ENCODE results near the gene PHKA2. TPM values are rescaled to one million over a fixed set of nuclear protein-coding genes. Genes with fewer than 3 reads are reported as not detected.
"Not testable (repeated sequence)": the region's sequence is repeated elsewhere in the genome, so short reads cannot be mapped to it uniquely, and the experiment has no call there.

The PHKA2 gene
- 46.3 TPM for total RNA-seq
- long read RNA-seq, full-length matches to known transcripts: 13 of 38 reads
- long read RNA-seq, partial matches to known transcripts: 9 of 38 reads
- long read RNA-seq, other reads (novel, unspliced or antisense): 16 of 38 reads

GRCh38 chrX:18983666-18984380, at the start of gene PHKA2:
Gene PHKA2, minus strand, starts transcription at chrX:18984114. Its CDS starts 182 bp downstream, at chrX:18983932.
- intact Hi-C loops (cut with DNase I): loop anchor here (5.0 kb wide), 1 partner anchor 358 kb away; the partner anchor contains the start of gene PDHA1
- DNase-seq (ENCODE audit: missing footprints) (peak; percentile 86), ATAC-seq (peak; percentile 79)

- intact Hi-C loops (cut with DNase I): no loop called here
- DNase-seq (ENCODE audit: missing footprints) (no peak), ATAC-seq (no peak)
Observed at GRCh38 chrX:19030805-19031204, 46.9 kb upstream of the PHKA2 start.

- intact Hi-C loops (cut with DNase I): no loop called here
- DNase-seq (ENCODE audit: missing footprints): no peak
- ATAC-seq: no peak
Observed at GRCh38 chrX:19028560-19028959, 44.6 kb upstream of the PHKA2 start.

GRCh38 chrX:19024366-19024765, 40.5 kb upstream of the PHKA2 start:
- ATAC-seq: no peak
- no peak for DNase-seq (ENCODE audit: missing footprints)
- intact Hi-C loops (cut with DNase I): no loop called here

- intact Hi-C loops (cut with DNase I): loop anchor here (10.0 kb wide), 1 partner anchor 315 kb away; no protein-coding TSS in a partner anchor
- DNase-seq (ENCODE audit: missing footprints) (no peak), ATAC-seq (no peak)
Observed at GRCh38 chrX:19019996-19020395, 36.1 kb upstream of the PHKA2 start.

- no peak for ATAC-seq
- intact Hi-C loops (cut with DNase I): loop anchor here (10.0 kb wide), 1 partner anchor 318 kb away; no protein-coding TSS in a partner anchor
Observed at GRCh38 chrX:19017271-19017670, 33.4 kb upstream of the PHKA2 start.

GRCh38 chrX:19016614-19017013, 32.7 kb upstream of the PHKA2 start:
- not testable (repeated sequence) for DNase-seq (ENCODE audit: missing footprints); ATAC-seq
- intact Hi-C loops (cut with DNase I): loop anchor here (10.0 kb wide), 1 partner anchor 318 kb away; no protein-coding TSS in a partner anchor

More at GRCh38 chrX:19017271-19017670, 33.4 kb upstream of the PHKA2 start:
- DNase-seq (ENCODE audit: missing footprints): no peak

GRCh38 chrX:19007868-19008267, 24.0 kb upstream of the PHKA2 start:
- intact Hi-C loops (cut with DNase I): no loop called here
- ATAC-seq: no peak
- DNase-seq (ENCODE audit: missing footprints): no peak

- ATAC-seq: no peak
- intact Hi-C loops (cut with DNase I): no loop called here
- DNase-seq (ENCODE audit: missing footprints): no peak
Observed at GRCh38 chrX:19007011-19007410, 23.1 kb upstream of the PHKA2 start.

GRCh38 chrX:19005909-19006308, 22.0 kb upstream of the PHKA2 start:
- intact Hi-C loops (cut with DNase I): no loop called here
- DNase-seq (ENCODE audit: missing footprints) (no peak), ATAC-seq (no peak)

- ATAC-seq: no peak
- no peak for DNase-seq (ENCODE audit: missing footprints)
- intact Hi-C loops (cut with DNase I): no loop called here
Observed at GRCh38 chrX:19003756-19004155, 19.8 kb upstream of the PHKA2 start.

- no peak for ATAC-seq
- no peak for DNase-seq (ENCODE audit: missing footprints)
- intact Hi-C loops (cut with DNase I): no loop called here
Observed at GRCh38 chrX:18998653-18999052, 14.7 kb upstream of the PHKA2 start.

- ATAC-seq: no peak
- intact Hi-C loops (cut with DNase I): no loop called here
Observed at GRCh38 chrX:18997916-18998315, 14.0 kb upstream of the PHKA2 start.

GRCh38 chrX:18996536-18996935, 12.6 kb upstream of the PHKA2 start:
- DNase-seq (ENCODE audit: missing footprints) (no peak), ATAC-seq (no peak)
- intact Hi-C loops (cut with DNase I): no loop called here

More at GRCh38 chrX:18997916-18998315, 14.0 kb upstream of the PHKA2 start:
- no peak for DNase-seq (ENCODE audit: missing footprints)

- DNase-seq (ENCODE audit: missing footprints): no peak
- intact Hi-C loops (cut with DNase I): no loop called here
- ATAC-seq: no peak
Observed at GRCh38 chrX:18995221-18995620, 11.3 kb upstream of the PHKA2 start.

GRCh38 chrX:18994713-18995112, 10.8 kb upstream of the PHKA2 start:
- no peak for ATAC-seq
- intact Hi-C loops (cut with DNase I): no loop called here
- DNase-seq (ENCODE audit: missing footprints): no peak

GRCh38 chrX:18992829-18993228, 8.9 kb upstream of the PHKA2 start:
- ATAC-seq (no peak), DNase-seq (ENCODE audit: missing footprints) (no peak)
- intact Hi-C loops (cut with DNase I): no loop called here

GRCh38 chrX:18985186-18985435, 1.2 kb upstream of the PHKA2 start:
- ATAC-seq (no peak), DNase-seq (ENCODE audit: missing footprints) (no peak)
- intact Hi-C loops (cut with DNase I): no loop called here

GRCh38 chrX:18984381-18985185, 669 bp upstream of the PHKA2 start:
- DNase-seq (ENCODE audit: missing footprints) (peak; percentile 91), ATAC-seq (peak; percentile 96)
- intact Hi-C loops (cut with DNase I): loop anchor here (5.0 kb wide), 1 partner anchor 358 kb away; the partner anchor contains the start of gene PDHA1
